Tibial nerve (tissue), 4 donors: ENCODE measurements around the gene ACTL6B.

Source experiments
- CTCF ChIP-seq, 5 experiments: fragments of 200-600 bp in 3 of 5; fragments of 450-650 bp in 2 of 5; sonication (generic) in 3 of 5; IDR thresholded peaks; one replicate each; pipeline ENCODE4 v1.5.1; 2016 to 2019; ENCODE audit warnings: antibody characterized with exemption in 5 of 5, mild to moderate bottlenecking in 3 of 5, moderate library complexity in 2 of 5
- EP300 ChIP-seq, 2 donors: sonication (generic); formaldehyde crosslinking; IDR thresholded peaks; one replicate each; pipeline ENCODE4 v1.6.1; 2017; ENCODE audit warnings: antibody characterized with exemption in 2 of 2, mild to moderate bottlenecking in 1 of 2
- POLR2A ChIP-seq, 2 donors: fragments of 450-650 bp; IDR thresholded peaks; one replicate each; pipeline ENCODE4 v1.6.1; 2017; ENCODE audit warnings: antibody characterized with exemption in 2 of 2, mild to moderate bottlenecking in 2 of 2, moderate library complexity in 2 of 2

DNA sequence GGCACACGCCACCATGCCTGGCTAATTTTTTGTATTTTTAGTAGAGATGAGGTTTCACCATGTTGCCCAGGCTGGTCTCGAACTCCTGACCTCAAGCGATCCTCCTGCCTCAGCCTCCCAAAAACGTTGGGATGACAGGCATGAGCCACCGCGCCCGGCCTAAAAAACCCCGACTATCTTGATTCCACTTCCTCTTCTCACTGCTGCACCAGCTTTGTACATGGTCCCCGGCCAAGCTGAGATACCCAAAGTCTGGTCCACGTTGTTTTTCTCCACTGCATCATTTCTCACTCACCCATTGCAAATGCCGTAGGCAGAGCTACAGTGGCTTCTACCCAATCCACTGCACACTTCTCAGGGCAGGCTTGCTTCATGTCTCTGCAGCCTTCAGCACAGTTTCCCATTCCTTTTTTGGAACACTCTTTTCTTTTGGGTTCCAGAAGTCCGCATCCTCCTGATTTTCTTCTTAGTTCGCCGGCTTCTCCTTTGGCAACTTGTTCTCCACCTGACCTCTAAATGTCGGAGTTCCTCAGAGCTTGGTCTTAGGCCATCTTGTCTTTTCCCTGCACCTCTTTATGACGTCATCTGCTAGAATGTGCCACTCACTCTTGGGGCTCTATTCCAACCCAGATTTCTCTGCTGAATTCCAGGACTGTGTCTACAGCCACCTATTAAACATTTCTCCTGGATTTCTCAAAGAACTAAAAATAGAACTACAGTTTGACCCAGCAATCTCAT lies 11.3 kb upstream of the ACTL6B start:
- TF ChIP-seq CTCF (IDR thresholded peaks at IDR 0.05) (no peak), POLR2A (IDR thresholded peaks at IDR 0.05) (no peak), EP300 (IDR thresholded peaks at IDR 0.05) (no peak)
